H1 (cell line): ENCODE results near the gene ADPRHL1.

Experiments used
- BRCA1 ChIP-seq: IDR thresholded peaks from 2 replicates; pipeline ENCODE4 v1.6.1; 2012; ENCODE audit warnings: low read depth, low read length, improper control_type of control experiment
- CBX8 ChIP-seq: fragments of 300-800, 300-1000 bp; sonication (generic); IDR thresholded peaks from 2 replicates; pipeline ENCODE4 v1.7.1; 2016; ENCODE audit warnings: low read depth, low read length, borderline replicate concordance
- EGR1 ChIP-seq: IDR thresholded peaks from 2 replicates; pipeline ENCODE4 v1.6.1; 2011; ENCODE audit warnings: low read depth, low read length, borderline replicate concordance
- KDM1A ChIP-seq: fragments of 200-600, 300-600 bp; sonication (generic); IDR thresholded peaks from 2 replicates; pipeline ENCODE4 v1.7.1; 2016; ENCODE audit warnings: mild to moderate bottlenecking, low read length, borderline replicate concordance
- KDM5A ChIP-seq: fragments of 200-600 bp; IDR thresholded peaks from 2 replicates; pipeline ENCODE4 v1.7.1; 2012; ENCODE audit warnings: mild to moderate bottlenecking, low read length, inconsistent platforms, mixed read lengths
- POLR2A ChIP-seq, 2 experiments: IDR thresholded peaks; 1 replicate in 1 of 2; 2 replicates in 1 of 2; pipeline ENCODE4 v1.6.1; 2011; ENCODE audit warnings: low read depth in 2 of 2, low read length in 2 of 2, mild to moderate bottlenecking in 2 of 2; ENCODE audit errors: control extremely low read depth in 1 of 2
- POLR2AphosphoS5 ChIP-seq: IDR thresholded peaks from 2 replicates; pipeline ENCODE4 v1.6.1; 2011; ENCODE audit warnings: low read depth, low read length
- RFX5 ChIP-seq: IDR thresholded peaks from 2 replicates; pipeline ENCODE4 v1.6.1; 2011; ENCODE audit warnings: low read depth, low read length, improper control_type of control experiment, borderline replicate concordance
- SIRT6 ChIP-seq: IDR thresholded peaks from one replicate; pipeline ENCODE4 v1.7.1; 2012; ENCODE audit warnings: low read length, inconsistent platforms
- SP1 ChIP-seq: IDR thresholded peaks from 2 replicates; pipeline ENCODE4 v1.6.1; 2011; ENCODE audit warnings: low read depth, low read length
- YY1 ChIP-seq: IDR thresholded peaks from 2 replicates; pipeline ENCODE4 v1.6.1; 2011; ENCODE audit warnings: low read depth, mild to moderate bottlenecking, low read length
- TF ChIP-seq, protein P1 (sequence below), 3 experiments: IDR thresholded peaks; 1 replicate in 2 of 3; 2 replicates in 1 of 3; pipeline versions ENCODE4 v1.5.1 to v1.6.1; 2011; ENCODE audit warnings: low read length in 3 of 3, mild to moderate bottlenecking in 3 of 3, inconsistent platforms in 2 of 3, low read depth in 1 of 3, moderate library complexity in 1 of 3; ENCODE audit not compliant: insufficient read depth in 1 of 3; ENCODE audit errors: control extremely low read depth in 1 of 3
- TF ChIP-seq, protein P2 (sequence below): IDR thresholded peaks from 2 replicates; pipeline ENCODE4 v1.6.1; 2011; ENCODE audit warnings: low read depth, mild to moderate bottlenecking, low read length; ENCODE audit not compliant: insufficient read depth
- TF ChIP-seq, protein P3 (sequence below): IDR thresholded peaks from 2 replicates; pipeline ENCODE4 v1.6.1; 2011; ENCODE audit warnings: low read length, improper control_type of control experiment

DNA sequence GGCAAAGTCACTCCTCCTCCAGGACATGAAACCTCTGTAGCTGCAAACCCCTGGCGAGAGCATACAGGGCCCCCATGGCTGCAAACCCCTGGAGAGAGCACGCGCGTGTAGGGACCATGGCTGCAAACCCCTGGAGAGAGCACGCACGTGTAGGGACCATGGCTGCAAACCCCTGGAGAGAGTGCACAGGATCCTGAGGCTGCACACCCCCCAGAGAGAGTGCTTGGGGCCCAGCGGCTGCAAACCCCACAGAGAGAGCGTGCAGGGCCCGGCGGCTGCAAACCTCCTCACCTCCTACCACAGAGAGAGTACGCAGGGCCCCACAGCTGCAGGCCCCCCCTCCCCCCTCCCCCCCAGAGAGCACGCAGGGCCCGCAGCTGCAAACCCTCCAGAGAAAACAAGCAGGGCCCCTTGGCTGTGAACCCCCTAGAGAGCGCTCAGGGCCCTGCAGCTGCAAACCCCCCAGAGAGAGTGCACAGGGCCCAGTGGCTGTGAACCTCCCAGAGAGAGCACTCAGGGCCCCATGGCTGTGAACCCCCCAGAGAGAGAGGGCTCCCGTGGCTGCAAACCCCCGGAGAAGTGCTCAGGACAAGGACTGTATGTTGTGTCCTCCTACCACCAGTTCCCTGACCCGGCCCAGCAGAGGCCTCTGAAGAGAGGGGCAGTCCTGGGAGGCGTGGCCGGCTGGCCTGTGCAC, 7.3 kb downstream of the ADPRHL1 start:
- TF ChIP-seq POLR2A (IDR thresholded peaks at IDR 0.05; ENCODE audit: control extremely low read depth in 1 of 2, low read depth in 2 of 2, low read length in 2 of 2) (no peak), KDM5A (no peak), SIRT6 (no peak), POLR2AphosphoS5 (no peak), YY1 (no peak), SP1 (no peak), KDM1A (no peak), CBX8 (no peak), BRCA1 (no peak), RFX5 (no peak), EGR1 (no peak)
- TF ChIP-seq, protein P1, sequence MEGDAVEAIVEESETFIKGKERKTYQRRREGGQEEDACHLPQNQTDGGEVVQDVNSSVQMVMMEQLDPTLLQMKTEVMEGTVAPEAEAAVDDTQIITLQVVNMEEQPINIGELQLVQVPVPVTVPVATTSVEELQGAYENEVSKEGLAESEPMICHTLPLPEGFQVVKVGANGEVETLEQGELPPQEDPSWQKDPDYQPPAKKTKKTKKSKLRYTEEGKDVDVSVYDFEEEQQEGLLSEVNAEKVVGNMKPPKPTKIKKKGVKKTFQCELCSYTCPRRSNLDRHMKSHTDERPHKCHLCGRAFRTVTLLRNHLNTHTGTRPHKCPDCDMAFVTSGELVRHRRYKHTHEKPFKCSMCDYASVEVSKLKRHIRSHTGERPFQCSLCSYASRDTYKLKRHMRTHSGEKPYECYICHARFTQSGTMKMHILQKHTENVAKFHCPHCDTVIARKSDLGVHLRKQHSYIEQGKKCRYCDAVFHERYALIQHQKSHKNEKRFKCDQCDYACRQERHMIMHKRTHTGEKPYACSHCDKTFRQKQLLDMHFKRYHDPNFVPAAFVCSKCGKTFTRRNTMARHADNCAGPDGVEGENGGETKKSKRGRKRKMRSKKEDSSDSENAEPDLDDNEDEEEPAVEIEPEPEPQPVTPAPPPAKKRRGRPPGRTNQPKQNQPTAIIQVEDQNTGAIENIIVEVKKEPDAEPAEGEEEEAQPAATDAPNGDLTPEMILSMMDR (IDR thresholded peaks at IDR 0.05; ENCODE audit: control extremely low read depth in 1 of 3, insufficient read depth in 1 of 3, low read depth in 1 of 3, low read length in 3 of 3), result no peak
- TF ChIP-seq, protein P2, sequence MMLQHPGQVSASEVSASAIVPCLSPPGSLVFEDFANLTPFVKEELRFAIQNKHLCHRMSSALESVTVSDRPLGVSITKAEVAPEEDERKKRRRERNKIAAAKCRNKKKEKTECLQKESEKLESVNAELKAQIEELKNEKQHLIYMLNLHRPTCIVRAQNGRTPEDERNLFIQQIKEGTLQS, result no peak
- TF ChIP-seq, protein P3, sequence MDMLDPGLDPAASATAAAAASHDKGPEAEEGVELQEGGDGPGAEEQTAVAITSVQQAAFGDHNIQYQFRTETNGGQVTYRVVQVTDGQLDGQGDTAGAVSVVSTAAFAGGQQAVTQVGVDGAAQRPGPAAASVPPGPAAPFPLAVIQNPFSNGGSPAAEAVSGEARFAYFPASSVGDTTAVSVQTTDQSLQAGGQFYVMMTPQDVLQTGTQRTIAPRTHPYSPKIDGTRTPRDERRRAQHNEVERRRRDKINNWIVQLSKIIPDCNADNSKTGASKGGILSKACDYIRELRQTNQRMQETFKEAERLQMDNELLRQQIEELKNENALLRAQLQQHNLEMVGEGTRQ, result no peak
